NCI-H187 (cell line): Measurements from ENCODE around the gene NPAS3.

Experiments used
- DNase-seq, 2 experiments: peaks; one replicate each; lab custom pipeline; 2025; lab: John Stamatoyannopoulos, UW

The NPAS3 gene

DNA sequence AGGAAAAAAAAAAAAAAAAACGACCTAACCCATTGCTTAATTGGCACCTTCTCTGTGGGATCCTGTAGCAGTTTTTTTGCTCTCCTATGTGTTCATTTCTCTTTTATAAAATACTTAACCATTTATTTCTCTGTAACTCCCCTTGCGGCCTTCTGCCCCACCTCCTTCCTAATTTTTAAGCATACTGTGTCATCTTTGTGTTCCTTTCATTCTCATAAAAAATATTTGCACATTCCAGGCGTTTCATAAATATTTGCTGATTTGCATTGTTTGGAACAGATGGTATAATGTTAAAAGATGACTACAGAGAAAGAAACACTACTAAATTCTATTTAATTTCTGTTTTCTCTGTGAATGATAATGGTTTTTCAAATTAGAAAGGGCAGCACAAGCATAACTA is 77.9 kb downstream of the NPAS3 start:
- no peak for DNase-seq

DNA sequence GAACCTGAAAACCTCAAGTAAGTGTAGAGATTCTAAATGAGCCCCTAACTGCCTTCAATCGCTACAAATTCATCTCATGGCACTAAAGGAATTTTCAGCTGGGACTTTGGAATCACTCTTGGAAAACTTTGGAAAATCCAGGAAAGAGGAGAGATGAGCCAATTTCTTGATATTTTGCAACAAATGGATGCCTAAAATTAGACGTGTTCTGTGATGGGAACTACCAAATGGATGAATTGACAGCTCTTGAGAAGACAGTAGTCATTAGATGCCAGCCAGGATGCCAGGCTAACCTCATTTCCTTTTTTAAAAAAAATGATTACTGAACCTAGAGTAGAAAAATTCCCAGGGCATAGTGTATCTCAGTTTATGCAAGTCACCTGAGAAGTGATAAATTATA is 78.3 kb downstream of the NPAS3 start:
- DNase-seq, result no peak

DNA sequence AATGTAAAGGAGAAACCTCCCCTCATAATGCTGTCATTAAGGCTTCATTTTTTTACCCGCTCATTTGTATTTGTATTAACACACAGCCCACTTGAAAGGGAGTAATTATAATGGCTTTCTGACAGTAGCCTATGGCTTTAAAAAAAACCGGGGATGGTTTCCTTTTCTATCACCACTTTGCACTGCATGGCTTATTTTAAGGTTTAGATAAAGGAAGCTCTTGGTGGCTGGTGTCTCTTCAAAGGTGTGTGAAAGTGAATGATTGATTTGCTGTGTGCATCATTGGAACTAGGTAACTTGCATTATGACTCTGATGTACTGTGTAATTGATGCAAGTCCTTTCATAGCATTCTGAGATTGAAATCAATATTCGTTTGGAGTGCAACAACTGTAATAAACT is 80.7 kb downstream of the NPAS3 start:
- DNase-seq, result no peak

DNA sequence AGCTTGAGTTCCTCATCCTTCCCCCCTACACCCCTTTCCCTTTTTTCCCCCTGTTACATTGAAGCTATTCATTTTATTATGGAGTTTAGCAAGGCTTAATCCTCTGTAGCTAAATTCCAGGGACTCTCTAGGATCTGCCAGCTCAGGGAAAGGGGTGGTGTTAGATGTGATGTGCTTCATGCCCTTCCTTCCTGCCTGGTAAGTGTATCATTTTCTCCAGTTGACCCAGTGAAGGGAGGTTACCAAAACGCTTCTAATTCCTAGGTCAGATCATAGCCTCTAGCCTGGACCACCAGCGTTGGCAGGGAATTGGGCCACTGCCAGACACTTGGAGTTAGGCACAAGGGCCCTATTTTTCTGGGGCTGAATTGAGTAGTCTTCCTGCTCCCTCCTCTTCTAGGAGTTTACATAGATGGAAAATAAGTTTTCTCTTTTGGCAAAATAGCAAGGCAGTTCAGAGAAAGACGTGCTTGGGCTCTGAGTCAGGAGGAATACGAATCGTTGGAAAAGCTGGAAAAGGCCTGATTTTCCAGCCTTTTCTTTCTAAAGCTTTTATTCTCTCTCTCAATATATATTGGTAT is 88.3 kb downstream of the NPAS3 start:
- DNase-seq, result no peak

DNA sequence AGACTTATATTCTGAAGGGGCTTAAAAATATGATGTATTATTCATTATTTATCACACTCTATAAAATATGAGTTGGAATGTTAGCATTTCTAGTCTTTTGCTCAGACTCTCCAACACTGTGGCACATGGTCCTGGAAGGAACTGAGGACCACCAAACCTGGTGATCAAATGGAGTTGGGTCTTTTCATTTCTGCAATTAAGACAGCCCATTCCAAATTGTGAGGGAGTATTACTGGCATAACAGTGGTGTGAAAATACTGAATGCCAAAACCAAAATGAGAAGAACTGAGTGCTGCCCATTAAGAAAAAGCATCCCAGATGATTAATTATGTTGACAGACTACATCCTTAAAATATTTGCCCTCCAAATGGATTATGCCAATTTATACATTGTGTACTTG is 90.8 kb downstream of the NPAS3 start:
- DNase-seq, result no peak

DNA sequence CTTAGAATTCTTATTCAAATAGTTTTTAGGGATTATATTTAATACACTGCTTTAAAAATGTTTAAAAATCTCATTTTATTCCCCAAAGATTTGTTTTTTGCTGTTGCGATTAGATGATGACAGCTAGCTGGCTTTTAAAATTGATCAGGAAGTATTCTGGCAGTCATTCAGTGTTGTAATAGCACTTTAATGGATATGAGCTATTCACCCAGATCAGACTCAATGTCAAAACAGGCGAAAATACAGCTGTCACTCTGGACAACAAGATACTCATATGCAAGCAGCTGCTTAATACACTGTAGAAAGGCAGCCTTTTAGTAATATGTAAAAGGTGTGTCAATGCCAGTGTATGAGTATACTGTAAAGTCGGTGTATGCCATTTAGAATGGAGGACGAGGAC is 91.7 kb downstream of the NPAS3 start:
- DNase-seq, result no peak

DNA sequence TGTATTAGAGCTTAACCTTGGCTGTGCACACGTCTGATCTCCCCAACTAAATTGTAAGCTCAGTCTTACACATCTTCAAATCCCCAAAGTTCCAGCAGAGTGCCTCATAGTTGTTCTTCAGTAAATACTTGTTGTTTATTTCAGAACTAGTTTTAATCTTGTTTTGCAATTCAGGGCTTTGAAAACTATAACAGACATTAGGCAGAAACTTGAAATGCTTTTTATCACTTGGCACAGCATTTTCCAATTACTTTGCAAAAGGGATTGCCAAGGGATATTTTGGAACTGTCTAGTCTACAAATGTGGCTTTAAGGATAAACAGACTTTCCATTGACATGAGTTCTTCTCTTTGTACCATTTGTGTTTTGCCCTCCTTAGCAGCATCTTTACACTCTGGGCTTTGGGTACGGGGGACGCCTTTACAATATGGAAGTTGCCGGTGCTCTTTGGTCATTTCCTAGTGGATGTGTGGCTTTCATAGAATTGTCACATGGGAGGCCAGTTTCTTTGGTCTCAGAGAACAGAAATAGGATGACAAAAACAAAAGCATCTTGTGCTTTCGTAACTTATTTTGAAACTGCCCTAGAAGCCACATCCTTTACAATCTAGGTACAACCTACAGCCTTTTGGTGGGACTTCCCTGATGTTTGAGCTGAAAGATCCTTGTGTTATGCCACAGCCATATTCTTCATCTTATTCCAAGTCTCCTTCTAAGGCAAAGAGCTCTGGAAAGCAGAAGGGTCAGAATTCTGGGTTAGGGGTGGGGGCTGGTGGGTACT is 96.9 kb downstream of the NPAS3 start:
- DNase-seq, result no peak

DNA sequence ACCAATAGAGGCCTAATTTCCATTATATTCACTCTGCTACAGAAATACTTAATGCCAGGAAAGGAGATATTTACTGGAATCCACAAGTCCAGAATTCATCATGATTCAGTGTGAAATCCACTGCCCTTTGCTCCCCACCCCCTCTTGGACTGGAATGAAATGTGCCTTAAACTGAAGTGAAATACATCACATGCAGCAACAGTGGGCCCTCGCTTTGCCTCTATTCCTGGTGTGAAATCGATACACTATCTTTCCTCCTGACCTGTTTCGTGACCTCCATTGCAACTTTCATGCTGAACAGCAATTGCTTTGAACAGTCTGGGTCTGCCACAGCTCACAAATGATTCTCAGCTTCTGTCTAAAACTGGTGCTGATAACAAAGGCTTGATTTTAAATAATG is 100.6 kb downstream of the NPAS3 start:
- no peak for DNase-seq

DNA sequence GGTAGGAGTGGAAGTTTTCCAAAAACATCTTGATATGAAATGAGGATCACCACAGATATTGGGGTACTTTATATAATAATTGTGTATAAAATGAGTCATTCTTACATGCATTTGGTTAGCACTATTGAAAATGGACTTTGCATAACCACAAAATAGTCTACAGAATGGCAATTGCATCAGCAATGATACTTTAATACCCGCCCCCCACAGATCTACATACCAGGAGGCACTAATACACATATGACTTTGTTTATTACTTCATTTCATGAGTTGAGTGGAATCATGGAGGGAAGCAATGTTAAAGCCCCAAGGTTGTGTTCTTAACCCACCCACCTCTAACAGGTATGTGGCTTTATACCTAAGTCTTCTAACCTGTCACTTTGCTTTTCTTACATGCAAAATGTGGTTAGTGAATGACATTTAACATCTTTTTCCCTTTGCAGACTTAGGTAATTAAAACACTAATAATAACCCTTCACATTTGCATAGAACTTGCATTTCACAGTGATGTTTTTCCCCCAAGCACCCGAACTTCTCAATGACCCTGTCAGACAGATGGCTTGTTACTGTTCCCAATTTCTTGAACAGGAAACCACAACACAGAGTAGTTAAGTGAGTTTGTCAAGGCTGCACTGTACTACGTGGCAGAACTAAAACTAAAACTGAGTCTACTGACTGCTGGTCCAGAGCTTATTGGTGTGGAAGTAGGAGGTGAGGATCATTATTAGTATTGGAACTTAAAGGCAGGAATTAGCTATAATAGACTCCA is 101.9 kb downstream of the NPAS3 start:
- no peak for DNase-seq

DNA sequence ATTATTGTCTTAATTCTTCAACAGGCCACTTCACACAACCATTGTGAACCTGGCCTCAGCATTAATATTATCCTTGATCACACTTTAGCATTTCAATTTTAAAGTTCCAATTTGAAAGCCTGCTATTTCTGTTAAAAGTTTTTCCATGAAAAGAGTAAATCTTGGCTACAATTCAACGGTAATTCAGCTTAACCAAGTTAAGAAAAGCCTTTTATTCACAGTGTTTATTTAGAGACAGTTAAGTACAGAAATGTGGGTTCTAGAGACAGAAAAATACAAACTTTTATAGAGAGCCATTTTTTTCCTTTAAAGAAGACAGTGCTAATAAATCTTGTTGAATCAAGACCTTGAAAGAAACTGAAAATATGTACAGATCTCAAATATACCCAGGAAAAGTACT is 103.9 kb downstream of the NPAS3 start:
- no peak for DNase-seq

DNA sequence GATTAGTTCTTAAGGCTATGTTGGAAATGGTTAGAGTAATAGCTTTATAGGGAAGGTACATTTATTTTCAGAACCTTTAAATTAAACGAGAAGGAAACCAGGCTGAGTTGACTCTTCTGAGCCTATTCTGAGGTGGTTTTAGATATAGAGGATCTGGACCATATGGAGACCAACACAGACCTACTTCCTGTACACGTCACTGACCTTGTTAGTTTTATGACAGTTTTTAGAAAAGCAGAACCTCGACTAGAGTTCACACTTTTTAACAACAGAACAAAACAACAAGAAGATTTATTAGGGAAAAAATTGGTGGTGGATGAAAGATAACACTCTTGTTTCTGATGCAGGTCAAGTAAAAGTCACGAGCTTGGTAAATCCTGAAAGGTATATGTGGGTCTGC is 107.1 kb downstream of the NPAS3 start:
- no peak for DNase-seq

DNA sequence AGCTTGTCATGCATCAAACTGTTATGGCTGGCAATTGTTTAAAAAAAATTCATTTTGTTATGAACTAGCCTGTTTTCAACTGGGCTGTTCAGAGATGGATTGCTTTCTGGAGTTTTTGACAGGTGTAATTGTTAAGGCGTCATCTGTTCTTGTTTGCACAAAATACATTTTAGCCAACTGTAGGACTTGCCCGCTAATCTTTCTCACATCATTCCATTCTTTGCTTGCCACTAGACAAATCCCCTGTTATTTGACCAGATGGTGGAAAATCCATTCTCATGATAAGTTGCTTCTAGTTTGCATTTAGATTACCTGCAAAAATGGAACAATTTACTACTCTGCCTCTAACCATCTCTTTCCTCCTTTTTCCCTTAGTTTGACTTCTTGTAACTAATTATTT is 114.3 kb downstream of the NPAS3 start:
- DNase-seq, result peak in 1 of 2 experiments; percentile 18

DNA sequence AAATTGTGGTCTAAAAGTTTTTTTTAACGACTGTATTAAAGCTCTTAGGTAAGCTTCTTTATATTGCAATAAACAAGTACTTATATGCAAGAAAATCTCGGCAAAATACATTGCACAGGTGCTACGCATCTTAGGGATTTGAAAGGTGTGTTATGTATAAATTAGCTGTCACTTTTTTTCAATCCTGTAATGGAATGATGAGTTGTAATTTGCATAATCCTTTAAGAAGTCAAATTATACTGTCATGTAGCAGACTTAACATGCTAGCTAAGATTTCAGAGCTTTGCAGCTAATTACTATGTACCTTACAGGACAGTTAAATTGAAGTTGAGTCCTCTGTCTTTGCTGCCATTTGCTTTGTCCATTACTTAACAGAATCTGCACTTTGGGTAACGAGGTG is 117.5 kb downstream of the NPAS3 start:
- no peak for DNase-seq

DNA sequence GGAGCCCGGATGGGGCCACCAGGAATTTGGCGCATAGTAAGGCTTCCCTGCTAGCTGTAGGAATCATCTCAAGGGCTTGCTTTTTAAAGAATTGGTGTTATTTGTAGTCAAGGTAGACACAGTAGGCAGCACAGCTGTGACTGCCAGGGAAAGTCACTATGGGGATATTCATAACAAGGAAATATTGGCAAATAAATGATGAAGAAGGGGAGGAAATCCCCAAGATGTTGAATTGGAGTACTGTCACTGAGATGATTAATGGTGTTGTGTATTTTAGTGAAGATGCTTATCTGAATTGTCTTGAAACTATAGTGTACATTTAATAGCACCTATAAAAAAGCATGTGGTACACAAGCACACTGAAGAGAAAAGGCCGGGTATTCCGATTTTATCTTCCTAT is 118.9 kb downstream of the NPAS3 start:
- no peak for DNase-seq

DNA sequence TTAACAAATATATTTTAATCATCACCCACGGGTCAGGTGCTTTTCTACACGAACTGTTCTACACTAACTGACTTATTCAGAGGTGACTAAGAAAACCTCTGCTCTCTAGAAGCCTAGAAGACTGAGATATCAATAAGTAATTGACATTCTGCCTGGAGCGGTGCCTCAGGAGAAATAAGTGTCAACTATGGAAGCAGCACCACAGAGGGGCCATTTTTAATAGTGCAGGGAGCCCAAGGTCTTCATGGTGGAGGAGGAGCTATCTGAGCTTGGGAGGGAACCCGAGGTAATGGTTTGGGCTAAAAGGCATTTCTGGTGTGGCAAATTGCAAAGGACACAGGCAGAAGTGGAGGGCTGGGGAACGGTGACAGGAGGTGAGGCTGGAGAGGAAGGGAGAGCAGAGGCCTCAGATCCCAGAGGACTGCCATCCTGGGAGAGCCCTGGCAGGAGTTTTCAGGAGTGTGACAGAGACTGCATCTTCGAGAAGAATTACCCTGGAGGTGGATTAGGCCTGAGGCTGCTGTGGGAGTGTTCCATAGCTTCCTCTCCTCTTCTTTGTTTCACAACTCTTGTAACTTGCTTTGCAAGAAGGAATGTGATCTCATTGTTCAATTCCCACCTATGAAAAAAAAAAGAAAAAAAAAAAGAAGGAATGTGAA is 123.1 kb downstream of the NPAS3 start:
- no peak for DNase-seq

DNA sequence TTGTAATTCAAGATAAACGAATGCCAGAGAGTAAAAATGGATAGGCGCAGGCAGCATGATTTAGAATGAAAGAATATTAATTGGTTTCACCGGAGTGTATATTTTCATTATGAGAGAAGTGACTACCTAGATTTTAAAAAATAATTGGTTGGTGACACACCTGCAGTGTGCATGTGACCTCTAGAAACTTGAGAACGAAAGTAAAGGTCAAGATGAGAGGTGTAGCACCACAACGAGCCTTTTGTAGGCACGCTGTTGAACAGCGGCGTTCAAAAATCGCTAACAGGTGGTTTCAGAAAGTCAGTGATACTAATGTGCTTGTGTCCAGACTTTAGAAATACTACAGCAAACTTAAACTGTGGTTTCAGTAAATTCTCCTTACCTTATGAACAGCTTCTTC is 123.8 kb downstream of the NPAS3 start:
- no peak for DNase-seq

DNA sequence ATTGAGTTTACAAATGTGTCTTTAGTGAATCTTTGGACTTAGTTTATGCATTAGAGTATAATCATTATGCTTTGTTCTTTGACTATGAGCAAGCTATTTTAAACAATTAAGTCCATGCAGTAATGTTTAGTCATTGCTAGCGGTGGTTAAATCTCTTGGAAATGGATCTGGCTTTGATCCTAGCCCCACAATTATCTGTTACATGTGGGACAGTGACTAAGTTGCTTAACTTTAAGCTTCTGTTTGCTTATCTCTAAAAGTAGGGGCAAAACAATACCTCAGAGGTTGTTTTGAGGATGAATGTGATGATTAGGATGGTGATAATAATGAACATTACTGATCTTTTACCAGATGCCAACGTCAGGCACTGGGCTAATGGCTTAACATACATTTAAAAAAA is 124.2 kb downstream of the NPAS3 start:
- no peak for DNase-seq

DNA sequence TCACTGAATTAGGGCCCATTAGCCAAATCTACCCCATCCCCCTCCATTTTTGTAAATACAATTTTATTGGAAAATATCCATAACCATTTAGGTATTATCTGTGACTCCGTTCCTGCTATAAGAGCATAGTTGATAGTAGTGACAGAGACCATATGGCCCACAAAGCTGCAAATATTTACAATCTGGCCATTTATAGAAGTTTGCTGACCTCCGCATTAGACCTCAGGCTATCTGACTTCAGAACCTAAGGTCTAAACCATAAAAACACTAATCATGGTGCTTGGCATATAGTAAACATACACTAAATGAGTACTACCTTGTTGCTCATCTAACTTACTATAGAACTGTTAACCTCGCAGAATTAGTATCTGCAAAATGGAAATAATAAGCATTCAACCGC is 124.8 kb downstream of the NPAS3 start:
- DNase-seq, result no peak

DNA sequence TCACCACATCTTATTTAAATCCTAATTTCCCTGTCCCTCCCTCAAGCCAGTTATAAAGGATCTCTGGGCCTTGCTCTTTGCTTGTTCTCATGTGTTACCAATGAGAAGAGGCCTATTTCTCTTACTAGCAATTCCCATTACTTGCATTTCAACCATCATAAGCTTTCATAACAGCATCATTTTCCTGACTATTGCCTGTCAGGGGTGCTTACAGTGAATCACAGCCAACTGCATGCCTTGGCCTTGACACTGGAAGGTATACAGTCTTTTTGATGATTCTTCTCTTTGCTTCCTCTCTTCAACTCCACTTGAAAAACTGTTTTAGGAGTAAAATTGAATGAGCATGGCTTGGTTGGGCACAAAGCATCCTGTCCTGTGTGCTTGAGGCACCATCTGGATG is 127.0 kb downstream of the NPAS3 start:
- DNase-seq, result no peak

DNA sequence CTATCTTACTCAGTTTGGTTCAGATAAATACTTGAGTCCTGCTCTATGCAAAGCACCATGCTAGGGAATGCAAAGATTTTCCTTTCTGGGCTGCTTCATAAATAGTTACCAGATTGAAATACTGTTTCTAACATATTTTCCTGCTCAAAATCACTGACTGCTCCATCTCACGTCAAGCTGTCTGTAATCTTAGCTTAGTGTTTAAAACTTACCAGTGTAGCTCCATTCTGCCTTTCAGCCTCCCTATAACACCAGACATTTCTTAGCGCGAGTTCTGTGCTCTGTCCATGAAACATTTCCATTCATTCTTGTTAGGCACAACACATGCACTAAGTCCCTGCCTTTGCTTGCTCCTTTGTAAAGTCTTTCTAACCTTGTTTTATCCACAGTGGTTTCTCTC is 129.4 kb downstream of the NPAS3 start:
- no peak for DNase-seq

DNA sequence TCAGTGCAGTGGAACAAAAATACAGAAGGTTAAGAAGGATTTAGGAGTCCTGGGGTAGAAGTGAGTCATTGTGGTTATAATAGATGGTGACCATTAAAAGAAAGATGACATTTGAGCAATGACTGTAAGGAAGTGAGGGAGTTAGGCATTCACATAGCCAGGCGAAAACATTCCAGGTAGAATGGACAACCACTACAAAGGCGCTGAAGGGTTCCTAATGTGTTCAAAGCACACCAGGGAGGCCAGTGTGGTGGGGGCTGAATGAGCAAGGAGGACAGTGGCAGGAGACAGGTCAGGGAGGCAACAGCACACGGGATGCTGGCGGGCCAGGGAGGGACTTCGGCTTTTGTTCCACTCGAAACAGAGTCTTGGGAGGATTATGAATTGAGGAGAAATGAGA is 129.9 kb downstream of the NPAS3 start:
- DNase-seq, result no peak

DNA sequence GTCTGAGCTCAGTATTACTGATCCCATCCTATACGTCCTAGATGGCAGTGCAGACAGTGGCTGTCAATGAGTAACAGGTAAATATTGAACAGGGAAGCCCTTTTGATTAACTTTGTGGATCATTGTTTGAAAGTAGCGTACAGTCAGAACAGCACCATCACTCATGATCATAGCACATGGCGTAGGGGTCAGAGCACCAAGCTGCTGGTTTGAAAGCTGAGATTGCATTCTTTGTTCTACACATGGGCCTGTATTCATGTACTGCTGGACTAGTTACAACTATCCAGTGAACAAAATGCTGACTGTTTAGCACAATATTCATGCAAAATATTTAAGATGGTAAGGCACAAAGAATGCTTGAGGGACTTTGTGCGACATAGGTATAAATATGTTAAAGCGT is 131.8 kb downstream of the NPAS3 start:
- DNase-seq, result no peak

DNA sequence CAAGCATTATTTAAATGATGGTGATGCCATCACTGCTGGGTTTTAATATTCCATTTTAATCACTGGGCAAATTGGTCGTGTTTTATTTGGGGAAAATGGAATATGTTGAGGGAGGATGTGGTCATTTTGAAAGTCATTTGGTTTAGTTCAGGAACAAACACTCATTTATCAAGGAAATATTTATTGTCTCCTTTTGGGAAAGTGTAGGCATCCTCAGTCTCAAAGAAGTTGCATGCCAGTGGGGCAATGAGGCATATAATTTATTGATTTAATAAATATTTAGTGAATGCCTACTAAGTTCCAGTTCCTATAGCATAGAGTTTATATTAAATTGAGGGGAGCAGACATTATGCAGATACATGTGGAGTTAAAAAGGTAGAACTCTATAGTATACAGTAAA is 134.3 kb downstream of the NPAS3 start:
- no peak for DNase-seq
